ENCODE results near the gene MRPL19.

GRCh38 chr2:75603477-75603876 is 43.1 kb upstream of the MRPL19 start:
- TF ChIP-seq CTCF (IDR thresholded peaks at IDR 0.05; ENCODE audit: extremely low read depth in 1 of 2, insufficient read depth in 1 of 2, low read depth in 1 of 2, low read length in 2 of 2) (no peak), POLR2A (IDR thresholded peaks at IDR 0.05; ENCODE audit: low read depth, low read length) (no peak), MAX (IDR thresholded peaks at IDR 0.05; ENCODE audit: insufficient read depth, insufficient read length) (no peak), EZH2 (IDR thresholded peaks at IDR 0.05; ENCODE audit: borderline replicate concordance, low read depth, low read length, severe bottlenecking) (no peak), POLR2AphosphoS5 (IDR thresholded peaks at IDR 0.05; ENCODE audit: insufficient read depth, low read depth, low read length) (no peak), GATA2 (IDR thresholded peaks at IDR 0.05; ENCODE audit: insufficient read depth, insufficient read length, low read depth, low read length) (no peak), MYC (IDR thresholded peaks at IDR 0.05; ENCODE audit: low read depth, low read length) (no peak)

Measured in endothelial cell of umbilical vein (primary cell).